Measurements from ENCODE around the gene YOD1. TPM values are rescaled to one million over a fixed set of nuclear protein-coding genes. Genes with fewer than 3 reads are reported as not detected.

The YOD1 gene
- total RNA-seq, 4 donors from 2014 or later = 9.6 to 32.0 (median 22.9) TPM

DNA sequence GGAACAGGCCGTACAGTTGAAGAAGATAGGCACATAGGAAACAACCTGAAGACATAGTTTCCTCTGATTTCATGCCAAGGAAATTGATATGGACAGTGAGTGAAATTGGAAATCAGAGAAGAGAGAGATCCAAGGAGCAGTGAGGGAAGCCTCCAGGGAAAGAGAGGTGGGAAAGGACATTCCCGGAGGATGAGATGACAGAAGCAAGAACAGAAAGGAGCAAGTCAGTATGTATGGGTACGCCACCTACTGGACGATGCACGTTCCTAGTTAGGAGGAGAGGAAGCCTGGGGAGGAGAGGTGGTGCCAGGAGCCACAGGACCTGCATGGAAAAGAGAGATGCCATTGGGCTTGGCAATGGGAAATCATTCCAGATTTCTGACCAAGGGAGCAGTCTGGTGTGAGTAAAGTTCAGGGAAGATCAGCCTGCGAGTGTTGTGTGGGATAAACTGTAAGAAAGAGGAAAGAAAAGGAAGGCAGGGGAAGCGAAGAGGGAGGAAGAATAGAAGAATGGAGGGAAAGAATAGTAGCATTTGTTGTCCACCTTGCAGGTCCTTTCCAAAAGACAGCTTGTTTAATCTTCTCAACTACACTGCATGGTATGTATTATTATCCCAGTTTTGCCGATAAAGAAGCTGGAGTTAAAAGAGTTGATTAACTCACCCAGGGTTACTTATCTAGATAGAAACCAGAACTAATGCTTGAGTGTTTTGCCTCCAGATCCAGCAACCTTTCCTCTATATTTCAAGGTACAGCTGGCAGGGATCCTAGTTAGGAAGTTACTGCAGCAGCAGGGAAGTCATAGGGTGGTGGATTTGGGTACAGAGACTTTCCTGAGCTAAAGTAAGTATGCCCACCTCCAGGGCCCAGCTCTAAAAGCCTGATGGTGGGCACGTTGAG lies 45.8 kb downstream of the YOD1 start:
- no peak overlapping the region for H3K4me3 ChIP-seq
- no peaks in the 10 kb centered on the region for H3K27me3 ChIP-seq
- intact Hi-C loops (cut with DNase I) = no loop called here
- no peaks in the 10 kb centered on the region for H3K36me3 ChIP-seq
- H3K4me1 ChIP-seq = peaks cover 0 to 68% (median 7%) of the 10 kb centered on the region in 3 donors
- no peak for DNase-seq
- no peaks in the 10 kb centered on the region for H3K9me3 ChIP-seq
- TF ChIP-seq CTCF (IDR thresholded peaks at IDR 0.05) (peak; percentile 49 to 82 (median 64)), POLR2A (IDR thresholded peaks at IDR 0.05) (no peak)
- WGBS, 2 donors = 42 to 44% methylated on average over 8 to 9 of the region's 9 CpGs
- peak overlapping the region; percentile 2 to 87 (median 83) for H3K27ac ChIP-seq

DNA sequence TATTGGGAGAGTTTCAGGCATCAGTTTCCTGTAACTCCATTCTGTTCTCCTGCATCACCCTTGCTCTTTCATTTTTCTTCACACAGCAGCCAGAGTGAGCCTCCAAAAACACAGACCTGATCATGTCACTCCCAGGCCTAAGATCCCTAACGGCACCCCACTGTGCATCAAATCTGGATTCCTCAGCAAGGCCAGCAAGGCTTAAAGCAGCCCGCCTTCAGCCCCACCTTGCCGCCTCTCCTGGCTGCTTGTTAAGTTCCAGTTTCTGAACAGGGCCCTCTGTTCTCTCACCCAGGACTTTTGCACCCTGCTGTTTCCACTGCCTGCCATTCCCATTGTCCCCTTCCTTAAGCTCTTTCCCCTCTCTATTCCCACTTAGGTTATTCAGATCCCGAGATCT lies 47.8 kb downstream of the YOD1 start:
- WGBS, 2 donors = 61 to 68% methylated on average over 4 of the region's 4 CpGs
- Histone ChIP-seq H3K27ac (peak overlapping the region; percentile 67 to 87 (median 83)), H3K27me3 (no peaks in the 10 kb centered on the region), H3K36me3 (no peaks in the 10 kb centered on the region), H3K4me1 (peaks cover 0 to 58% (median 7%) of the 10 kb centered on the region in 3 donors), H3K9me3 (no peaks in the 10 kb centered on the region), H3K4me3 (no peak overlapping the region)
- intact Hi-C loops (cut with DNase I) = no loop called here
- DNase-seq = no peak
- TF ChIP-seq CTCF (IDR thresholded peaks at IDR 0.05) (no peak), POLR2A (IDR thresholded peaks at IDR 0.05) (no peak)

DNA sequence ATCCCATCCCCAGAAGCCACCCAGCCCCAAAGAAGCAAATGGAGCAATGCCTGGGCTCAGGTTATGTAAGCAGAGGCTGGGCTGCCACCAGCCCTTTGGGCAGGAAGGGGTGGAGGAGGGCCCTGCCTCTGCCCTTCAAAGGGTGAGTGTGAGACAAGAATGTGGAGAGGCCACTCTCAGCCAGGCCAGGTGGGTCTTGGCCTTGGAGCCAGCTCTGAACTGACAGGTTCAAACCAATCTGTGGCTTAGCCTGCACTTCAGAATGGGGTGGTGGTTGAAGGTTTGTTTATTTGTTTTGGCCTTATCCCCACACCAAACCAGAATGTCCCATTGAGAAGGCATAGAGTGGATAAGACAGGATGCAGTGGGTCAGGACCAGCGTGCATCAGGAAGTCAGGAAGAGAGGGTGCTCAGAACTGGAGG lies 48.3 kb downstream of the YOD1 start:
- Histone ChIP-seq H3K9me3 (no peaks in the 10 kb centered on the region), H3K27ac (peak overlapping the region; percentile 67 to 87 (median 83)), H3K36me3 (no peaks in the 10 kb centered on the region), H3K4me1 (peaks cover 0 to 54% (median 7%) of the 10 kb centered on the region in 3 donors), H3K27me3 (no peaks in the 10 kb centered on the region), H3K4me3 (no peak overlapping the region)
- WGBS, 2 donors = 0 to 50% methylated on average over 1 of the region's 1 CpG
- no peak for DNase-seq
- intact Hi-C loops (cut with DNase I) = no loop called here
- TF ChIP-seq POLR2A (IDR thresholded peaks at IDR 0.05) = no peak
- TF ChIP-seq CTCF (IDR thresholded peaks at IDR 0.05) = no peak

- TF ChIP-seq POLR2A (IDR thresholded peaks at IDR 0.05) (no peak), CTCF (IDR thresholded peaks at IDR 0.05) (no peak)
- Histone ChIP-seq H3K27me3 (no peaks in the 10 kb centered on the region), H3K4me3 (no peak overlapping the region), H3K27ac (peak overlapping the region; percentile 47 to 87 (median 83)), H3K9me3 (no peaks in the 10 kb centered on the region), H3K36me3 (no peaks in the 10 kb centered on the region), H3K4me1 (peaks cover 0 to 49% (median 7%) of the 10 kb centered on the region in 3 donors)
- WGBS, 2 donors = 48 to 61% methylated on average over 4 to 5 of the region's 5 CpGs
- intact Hi-C loops (cut with DNase I) = no loop called here
- no peak for DNase-seq
Measured at GRCh38 chr1:207001492-207002245, 49.3 kb downstream of the YOD1 start.

Measured in esophagus squamous epithelium (tissue), 5 donors.